ENCODE results near the gene MLNR.

The MLNR gene, protein sequence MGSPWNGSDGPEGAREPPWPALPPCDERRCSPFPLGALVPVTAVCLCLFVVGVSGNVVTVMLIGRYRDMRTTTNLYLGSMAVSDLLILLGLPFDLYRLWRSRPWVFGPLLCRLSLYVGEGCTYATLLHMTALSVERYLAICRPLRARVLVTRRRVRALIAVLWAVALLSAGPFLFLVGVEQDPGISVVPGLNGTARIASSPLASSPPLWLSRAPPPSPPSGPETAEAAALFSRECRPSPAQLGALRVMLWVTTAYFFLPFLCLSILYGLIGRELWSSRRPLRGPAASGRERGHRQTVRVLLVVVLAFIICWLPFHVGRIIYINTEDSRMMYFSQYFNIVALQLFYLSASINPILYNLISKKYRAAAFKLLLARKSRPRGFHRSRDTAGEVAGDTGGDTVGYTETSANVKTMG

DNA sequence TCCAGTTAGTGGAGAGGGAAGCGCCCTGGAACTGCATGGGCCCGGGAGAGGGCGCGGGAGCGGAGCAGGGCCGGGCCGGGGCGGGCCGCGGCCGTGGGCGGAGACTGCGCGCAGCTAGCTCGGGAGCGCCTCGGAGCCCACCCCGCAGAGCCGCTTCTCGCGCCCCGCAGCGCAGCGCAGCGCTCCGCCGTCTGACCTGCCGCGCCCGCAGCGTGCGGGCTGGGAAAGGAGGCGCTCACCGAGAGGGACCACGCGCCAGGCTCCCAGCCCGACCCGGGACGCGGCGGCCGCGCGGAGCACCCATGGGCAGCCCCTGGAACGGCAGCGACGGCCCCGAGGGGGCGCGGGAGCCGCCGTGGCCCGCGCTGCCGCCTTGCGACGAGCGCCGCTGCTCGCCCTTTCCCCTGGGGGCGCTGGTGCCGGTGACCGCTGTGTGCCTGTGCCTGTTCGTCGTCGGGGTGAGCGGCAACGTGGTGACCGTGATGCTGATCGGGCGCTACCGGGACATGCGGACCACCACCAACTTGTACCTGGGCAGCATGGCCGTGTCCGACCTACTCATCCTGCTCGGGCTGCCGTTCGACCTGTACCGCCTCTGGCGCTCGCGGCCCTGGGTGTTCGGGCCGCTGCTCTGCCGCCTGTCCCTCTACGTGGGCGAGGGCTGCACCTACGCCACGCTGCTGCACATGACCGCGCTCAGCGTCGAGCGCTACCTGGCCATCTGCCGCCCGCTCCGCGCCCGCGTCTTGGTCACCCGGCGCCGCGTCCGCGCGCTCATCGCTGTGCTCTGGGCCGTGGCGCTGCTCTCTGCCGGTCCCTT is at the start of gene MLNR:
TSS of gene MLNR (plus strand) at position 303 of the 820 bp plus-strand sequence. CDS start at position 303, 0 bp downstream.
- DNase-seq: peak in 1 of 2 donors; percentile 10

DNA sequence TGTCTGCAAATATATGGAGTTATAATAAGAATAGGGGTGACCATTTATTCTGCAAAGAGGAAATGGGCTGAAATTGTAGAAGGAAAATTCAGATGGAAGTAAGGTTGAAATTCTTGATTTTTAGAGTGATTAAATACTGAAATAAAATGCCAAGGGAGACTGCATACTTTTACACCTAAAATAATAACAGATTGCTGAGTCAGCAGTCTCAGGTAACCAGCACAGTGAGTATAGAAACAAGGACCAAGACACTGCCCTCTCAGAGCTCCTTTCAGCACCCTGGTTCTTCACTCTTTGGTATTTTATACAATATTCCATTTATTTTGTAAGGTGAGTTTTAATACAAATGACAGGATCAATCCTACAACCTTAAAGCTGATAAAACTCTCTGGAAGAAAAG is 48.8 kb upstream of the MLNR start:
- DNase-seq: no peak

DNA sequence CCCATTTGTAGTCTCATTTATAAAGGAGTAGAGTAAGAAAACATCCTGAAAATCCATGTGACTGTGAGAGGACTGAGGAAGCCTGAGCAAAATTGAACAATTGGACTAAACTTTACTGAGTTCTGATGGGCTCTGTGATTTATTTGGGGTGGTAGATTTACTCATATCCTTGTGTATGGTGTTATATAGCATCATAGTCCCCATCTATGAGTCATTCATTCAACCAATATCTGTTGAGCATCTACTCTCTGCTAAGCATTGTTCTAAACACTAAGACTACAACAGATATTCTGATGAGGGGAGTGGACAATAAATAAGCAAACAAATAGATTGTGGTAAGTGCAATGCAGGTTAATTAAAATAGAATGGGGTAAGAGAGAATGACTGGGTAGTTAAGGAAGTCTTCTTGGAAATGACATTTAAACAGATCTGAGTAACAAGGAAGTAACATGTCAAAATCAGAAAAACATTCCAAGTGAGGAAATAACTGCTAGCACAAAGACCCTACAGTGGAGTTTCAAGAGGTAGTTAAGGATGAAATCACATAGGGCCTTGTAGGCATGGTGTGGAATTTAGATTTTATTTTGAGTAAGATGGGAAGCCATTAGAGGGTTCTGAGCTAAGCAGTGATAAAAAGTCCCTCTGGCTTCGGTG is 36.3 kb upstream of the MLNR start:
- DNase-seq: peak; percentile 28 to 53

DNA sequence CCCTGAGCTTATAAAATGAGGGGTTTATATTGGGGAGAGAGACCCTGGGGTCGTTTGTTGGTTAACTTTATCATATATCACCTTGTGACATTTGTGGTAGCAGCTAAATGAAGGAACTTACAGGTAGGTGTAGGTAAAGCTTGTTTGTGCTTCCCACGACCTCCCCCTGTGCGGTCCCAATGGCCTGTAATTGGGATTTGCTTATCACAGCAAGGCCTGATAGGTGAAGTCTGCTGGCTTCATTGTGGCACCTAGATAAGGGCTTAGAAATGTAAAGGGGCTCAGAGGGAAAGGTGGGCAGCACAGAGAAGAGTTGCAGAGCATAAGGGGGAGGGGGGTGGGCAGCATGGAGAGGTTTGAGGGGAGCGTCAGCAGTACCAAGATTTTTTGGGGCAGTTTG is 35.5 kb upstream of the MLNR start:
- DNase-seq: no peak

DNA sequence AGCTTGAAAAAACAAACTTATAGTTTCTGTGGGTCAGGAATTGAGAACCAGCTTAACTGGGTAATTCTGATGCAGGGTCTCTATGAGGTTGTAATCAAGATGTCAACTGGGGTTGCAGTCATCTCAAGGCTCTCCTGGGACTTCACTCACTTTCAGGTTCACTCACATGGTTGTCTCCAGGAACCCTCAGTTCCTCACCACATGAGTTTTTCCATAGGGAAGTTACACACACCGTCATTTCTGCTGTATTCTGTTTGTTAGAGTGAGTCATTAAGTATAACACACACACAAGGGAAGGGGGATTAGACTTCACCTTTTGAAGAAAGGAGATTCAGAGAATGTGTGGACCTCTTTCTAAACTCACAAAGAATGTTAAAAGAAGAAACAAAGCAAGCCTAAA is 34.9 kb upstream of the MLNR start:
- DNase-seq: peak; percentile 34 to 55

DNA sequence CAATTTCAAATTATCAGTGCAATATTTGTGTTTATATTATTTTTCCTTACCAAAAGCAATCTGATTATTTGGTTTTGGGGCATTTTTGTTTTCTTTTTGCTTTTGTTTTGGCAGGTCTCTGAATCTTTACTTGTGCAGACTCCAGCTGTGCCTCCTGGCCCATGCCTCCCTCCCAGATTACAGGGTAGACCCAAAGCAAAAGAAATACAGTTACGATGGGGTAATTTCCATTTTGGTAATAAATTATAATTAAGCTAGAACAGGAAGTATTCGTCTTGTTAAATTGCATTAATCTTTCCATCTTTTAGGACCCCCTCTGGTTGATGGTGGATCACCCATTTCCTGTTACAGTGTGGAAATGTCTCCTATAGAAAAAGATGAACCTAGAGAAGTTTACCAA is 29.2 kb upstream of the MLNR start:
- no peak for DNase-seq

DNA sequence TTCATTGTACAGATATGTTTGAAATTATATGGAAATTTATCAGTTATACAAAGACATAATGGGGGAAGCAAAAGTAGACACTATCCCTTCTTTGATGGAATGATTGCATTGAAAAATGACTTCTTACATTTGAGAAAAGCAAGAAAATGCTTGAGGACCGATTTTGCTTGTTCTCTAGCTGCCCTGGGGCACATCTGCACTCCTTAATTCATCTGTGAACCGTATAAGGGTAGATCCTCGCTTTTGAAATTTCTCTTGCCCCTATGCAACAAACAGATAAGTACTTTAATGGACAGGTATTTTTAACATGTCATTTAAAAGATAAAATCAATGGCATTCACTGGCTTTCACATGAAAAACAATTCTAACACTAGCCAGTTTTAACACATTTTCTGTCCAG is 13.5 kb upstream of the MLNR start:
- no peak for DNase-seq

DNA sequence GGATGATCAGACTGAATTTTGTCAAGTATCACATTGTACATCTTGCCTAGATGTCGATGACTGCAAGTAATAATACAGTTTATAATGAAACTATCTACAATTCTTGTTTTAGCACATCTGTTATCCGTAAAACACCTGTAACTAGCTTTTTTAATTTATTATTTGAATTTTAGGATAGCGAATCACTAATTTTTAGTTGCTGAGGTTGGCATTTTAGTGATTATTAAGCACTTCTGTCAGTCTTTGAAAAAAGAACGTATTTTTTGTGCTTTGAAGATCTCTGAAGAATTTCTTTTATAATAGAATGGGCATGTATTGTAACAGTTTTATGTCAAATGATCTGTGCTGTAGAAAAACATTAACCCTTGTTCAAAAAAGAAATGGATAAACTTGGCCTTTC is 11.5 kb upstream of the MLNR start:
- no peak for DNase-seq

DNA sequence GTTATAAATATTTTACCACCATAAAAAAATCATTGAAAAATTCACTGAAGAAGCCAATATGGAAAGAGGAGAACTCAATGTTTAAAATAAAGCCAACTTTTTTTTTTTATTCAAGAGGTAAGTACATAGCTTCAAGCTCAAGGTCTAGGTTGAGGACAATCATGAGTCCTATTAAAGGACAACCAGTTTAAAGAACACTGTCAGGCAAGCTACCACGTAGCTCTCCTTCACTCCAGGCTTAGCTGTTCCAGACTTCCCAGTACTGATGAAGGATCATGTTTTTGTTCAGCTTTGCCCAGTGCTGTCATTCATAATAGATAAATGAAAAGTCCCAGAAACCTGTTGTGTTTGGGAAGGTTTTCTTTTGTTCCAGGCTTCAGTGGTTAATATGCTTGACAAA is 10.0 kb upstream of the MLNR start:
- no peak for DNase-seq

DNA sequence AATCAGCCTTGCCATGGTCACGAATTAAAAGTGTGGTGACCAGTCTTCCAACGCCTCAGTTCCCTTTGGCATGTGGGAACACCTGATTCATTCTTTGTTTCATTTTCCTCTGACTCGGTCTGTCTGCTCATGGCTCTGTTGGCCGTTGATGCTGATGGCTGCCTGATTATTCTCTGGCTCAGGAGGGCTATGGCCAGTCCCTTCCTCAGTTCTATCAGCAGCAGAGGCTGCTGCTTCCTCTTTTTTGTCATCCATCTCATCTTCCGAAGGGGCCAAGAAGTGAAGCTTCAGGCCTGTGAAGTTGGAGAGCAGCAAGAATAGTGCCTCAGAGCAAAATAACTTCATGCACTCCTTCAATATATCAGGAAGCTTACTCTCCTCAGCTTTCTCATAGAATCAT is 9.5 kb upstream of the MLNR start:
- DNase-seq: no peak

DNA sequence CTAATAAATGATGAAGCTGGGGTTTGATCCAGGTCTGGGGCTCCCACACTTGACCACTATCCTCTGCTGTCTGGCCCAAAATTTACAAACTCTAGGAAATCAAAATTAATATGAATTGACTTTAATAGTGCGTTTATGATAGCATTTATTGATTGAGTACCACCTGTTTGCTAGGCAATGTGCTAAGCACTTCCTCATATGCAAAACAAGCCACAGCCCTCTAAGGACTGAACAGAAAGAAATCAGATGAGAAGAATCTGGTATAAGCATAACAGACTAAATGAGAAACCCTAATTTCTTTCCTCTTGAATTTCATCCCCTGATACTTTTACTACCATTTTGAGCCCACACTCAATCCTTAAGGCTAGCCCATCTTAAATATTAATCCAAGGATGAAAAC is 6.6 kb upstream of the MLNR start:
- no peak for DNase-seq

DNA sequence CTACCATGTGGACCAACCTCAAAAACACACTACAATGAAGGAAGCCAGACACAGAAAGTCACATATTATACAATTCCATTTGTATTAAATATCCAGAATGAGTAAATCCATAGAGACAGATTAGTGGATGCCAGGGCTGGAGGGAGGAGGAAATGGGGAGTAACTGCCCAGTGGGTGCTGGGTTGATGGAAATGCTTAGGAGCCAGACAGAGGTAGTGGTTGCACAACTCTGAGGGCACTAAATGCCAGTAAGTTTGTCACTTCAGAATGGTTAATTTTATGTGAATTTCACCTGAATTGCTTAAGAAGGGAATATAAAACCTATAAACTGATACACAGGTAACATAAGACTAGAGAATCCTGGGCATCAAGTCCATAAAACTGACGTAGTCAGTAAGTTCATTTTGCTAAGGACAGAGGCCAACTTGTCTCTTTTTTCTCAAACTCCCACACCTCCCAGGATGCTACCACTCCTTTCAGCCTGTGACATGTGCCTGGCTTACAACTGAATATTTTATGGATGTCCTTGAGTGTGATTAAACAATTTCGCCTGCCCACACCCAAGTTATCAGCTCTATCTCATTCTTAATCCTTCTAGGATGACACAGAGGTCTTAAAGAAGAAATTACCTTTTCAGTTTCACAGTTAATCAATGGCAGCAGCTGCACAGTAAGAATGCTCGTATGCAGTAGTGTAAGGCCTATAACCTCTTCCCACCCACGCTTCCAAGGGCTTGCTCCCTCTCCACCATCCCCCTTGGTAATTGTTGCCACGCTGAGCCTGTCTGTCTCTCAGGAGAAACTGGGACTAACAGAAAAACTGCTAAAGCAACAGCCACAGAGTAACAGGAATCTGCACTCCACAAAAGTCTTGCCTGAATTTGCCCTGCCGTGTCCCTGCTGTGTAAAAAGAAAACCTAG is 5.9 kb upstream of the MLNR start:
- no peak for DNase-seq

DNA sequence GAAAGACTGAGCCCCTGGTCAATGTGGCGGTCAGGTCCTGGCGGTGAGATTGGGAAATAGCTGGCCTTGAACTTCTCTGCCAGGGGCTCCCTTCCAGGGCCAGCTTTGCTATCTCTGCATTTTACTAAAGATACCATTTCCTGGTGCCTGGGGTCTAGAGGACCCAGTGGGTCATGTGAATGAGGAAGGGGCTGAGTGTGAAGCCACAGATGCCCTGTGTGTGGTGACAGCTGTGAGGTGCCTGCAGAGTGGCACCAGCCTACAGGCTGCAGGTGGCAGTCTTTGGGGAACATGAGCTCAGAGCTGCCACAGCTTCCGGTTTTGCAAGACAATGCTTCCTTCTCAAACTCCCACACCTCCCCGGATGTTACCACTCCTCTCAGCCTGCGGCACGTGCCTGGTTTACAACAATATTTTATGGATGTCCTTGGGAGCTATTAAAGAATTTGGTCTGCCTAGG is 5.2 kb upstream of the MLNR start:
- peak; percentile 71 to 74 for DNase-seq

DNA sequence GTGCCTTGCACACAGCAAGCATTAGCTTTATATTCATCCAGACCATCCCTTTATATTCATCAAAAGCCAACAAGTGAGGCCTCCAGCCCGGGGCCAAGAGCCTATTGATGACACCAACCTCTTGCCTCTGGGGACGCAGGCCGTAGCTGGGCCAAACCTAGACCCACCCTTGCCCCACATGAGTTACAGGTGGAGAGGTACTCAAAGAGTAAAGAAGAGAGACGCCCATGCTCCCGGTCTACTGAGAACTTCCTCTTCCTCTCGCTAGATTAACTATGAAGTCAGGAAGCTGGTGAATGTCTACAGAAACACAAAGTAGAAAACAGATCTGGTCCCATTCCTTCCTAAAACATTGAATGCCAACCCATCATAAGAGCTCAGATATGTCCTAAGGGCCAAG is 3.8 kb upstream of the MLNR start:
- DNase-seq: peak in 1 of 2 donors; percentile 17

DNA sequence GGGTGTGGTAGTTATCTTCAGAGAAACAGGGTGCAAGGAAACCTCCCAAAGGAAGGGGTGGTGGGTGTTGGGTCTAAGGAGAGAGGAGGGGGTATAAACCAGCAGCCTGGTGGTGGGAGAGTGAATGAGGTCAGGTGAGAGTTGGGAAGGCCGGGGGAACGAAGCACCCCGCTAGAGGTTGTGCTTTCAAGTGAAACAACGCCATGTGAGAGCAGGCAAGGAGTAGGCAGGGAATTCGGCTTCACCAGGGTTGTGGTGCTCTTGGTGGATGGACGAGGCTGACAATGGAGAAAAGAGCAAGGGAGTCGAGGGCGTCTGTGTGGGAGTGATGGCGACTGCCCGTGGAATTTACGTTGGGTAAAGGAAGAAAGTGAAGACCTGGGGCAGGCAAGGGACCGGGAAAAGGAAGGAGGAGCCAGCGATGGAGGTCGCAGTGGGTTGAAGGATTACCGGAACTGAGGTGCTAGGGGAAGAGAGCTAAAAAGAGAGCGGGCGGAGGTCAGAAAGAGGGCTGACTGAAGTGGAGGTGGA is 2.1 kb upstream of the MLNR start:
- no peak for DNase-seq

DNA sequence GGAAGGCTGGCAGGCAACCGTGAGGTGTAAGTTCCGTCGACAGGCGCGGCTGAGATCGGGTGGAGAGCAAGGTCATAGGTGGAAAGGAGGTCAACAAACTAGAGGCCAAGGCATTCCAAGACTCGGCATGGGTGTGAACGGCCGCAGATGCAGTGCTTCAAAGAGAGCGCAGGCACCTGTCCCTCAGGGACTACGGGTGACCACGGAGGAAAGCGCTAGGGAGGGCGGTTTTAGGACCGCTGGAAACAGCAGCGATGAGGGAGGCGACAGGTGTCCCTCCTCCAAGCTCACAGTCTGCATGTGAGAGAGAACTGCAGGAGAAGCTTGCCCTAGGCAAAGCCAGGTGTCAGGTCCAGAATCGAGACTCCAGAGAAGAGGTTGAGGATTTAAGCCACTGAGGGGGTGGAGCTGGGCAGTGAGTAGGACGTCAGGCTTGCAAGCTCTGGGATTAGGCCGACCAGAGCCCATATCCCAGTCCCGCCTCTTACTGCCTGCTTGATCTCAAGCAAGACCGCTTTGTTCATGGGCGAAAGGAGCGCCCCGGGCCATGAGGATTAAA is 1.6 kb upstream of the MLNR start:
- DNase-seq: no peak

DNA sequence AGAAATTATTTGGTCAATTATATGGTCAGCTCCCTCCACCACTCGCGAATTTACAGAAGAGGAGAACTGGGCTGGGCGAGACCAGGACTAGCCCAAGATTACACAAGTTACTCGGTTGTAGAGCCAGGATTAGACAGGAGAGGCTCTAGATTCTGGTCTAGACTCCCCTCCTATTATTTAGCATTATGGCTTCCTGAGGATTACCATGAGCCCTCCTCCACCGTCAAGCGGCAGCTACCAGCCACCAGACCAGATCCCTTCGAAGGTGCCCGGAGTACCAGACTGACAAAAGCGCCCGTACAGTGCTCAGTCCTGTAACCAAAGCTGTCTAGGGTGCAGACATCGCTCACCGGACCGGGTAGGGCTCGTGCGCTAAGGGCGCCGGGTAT is 497 bp upstream of the MLNR start:
- no peak for DNase-seq

DNA sequence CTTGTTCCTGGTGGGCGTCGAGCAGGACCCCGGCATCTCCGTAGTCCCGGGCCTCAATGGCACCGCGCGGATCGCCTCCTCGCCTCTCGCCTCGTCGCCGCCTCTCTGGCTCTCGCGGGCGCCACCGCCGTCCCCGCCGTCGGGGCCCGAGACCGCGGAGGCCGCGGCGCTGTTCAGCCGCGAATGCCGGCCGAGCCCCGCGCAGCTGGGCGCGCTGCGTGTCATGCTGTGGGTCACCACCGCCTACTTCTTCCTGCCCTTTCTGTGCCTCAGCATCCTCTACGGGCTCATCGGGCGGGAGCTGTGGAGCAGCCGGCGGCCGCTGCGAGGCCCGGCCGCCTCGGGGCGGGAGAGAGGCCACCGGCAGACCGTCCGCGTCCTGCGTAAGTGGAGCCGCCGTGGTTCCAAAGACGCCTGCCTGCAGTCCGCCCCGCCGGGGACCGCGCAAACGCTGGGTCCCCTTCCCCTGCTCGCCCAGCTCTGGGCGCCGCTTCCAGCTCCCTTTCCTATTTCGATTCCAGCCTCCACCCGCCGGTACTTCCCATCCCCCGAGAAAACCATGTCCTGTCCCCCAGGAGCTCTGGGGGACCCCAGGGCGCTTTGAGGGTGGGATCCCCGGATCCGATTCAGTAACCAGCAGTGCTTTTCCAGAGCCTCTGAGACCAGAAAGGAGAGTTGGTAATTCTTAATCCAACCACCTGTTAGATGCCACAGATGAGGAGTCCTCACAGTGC is 885 bp downstream of the MLNR start:
- DNase-seq: peak; percentile 29 to 35

DNA sequence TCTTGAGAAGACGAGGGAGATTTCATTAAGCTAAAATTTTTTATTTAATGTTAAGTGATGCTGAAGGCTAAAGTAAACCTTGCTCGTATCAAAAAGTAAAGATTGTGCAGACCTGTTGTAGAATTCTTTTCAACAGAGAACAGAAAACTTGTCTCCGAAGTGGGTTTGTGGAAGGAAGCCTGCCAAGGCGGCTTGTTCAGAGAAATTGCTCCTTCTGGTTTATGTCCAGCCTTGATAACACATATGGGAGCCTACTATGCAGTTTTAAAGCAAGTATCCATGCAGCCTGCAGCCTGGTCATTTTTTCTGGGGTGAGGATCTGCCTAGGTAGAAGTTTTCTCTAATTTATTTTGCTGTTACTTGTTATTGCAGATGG is 1.4 kb downstream of the MLNR start:
- no peak for DNase-seq

DNA sequence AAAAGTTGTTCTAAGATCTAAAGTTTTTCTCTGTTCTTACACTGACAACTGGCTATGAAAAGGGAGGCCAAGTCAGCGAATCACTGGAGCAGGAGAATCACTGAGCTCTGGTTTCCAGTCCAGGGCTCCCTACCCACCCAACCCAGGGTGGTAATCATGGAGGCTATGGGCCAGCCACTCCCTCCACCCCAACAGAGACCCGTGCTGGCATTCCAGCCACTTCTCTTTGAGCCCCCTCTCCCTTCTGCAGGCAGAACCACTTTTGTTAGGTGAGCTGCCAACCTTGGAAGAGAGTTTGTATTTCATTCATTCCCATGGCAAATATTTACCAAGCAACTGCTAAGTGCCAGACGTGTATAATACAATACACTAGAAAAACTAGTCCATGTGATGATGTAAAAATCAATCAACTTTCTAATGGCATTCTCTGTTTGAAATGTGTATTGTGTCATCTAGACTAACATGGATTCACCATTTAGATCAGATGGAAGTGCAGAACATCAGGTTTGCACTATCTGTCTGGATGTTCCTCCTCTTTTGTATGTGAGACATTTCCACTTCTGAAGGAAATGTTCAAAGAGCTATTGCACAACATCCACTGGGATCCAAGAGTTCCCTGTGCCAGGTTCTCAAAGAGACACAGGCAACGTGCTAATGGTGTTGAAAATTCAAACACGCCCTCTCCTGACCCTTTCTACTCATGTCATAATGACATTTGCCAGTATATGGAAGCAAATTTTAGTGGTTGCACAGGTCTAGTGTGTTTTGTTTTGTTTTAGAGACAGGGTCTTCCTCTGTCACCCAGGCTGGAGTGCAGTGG is 5.3 kb downstream of the MLNR start:
- peak in 1 of 2 donors; percentile 17 for DNase-seq
